H1 (cell line): ENCODE measurements around the gene SCRG1. TPM values are rescaled to one million over a fixed set of nuclear protein-coding genes. Genes with fewer than 3 reads are reported as not detected.

Source experiments
- BCL11A ChIP-seq, 2 experiments: IDR thresholded peaks; one replicate each; pipeline ENCODE4 v1.6.1; 2011; ENCODE audit warnings: low read depth in 2 of 2, low read length in 2 of 2, mild to moderate bottlenecking in 2 of 2
- EGR1 ChIP-seq: IDR thresholded peaks from 2 replicates; pipeline ENCODE4 v1.6.1; 2011; ENCODE audit warnings: low read depth, low read length, borderline replicate concordance
- EZH2 ChIP-seq: fragments of 200-600 bp; sonication (generic); IDR thresholded peaks from 2 replicates; pipeline ENCODE4 v1.7.1; 2012; ENCODE audit warnings: low read depth, mild to moderate bottlenecking, moderate library complexity, low read length, inconsistent platforms; ENCODE audit not compliant: severe bottlenecking
- JUN ChIP-seq: IDR thresholded peaks from 2 replicates; pipeline ENCODE4 v1.6.1; 2011; ENCODE audit warnings: low read depth, mild to moderate bottlenecking, improper control_type of control experiment, low read length
- JUND ChIP-seq: IDR thresholded peaks from 2 replicates; pipeline ENCODE4 v1.6.1; 2011; ENCODE audit warnings: mild to moderate bottlenecking, improper control_type of control experiment, low read length
- KDM1A ChIP-seq: fragments of 200-600, 300-600 bp; sonication (generic); IDR thresholded peaks from 2 replicates; pipeline ENCODE4 v1.7.1; 2016; ENCODE audit warnings: mild to moderate bottlenecking, low read length, borderline replicate concordance
- KDM4A ChIP-seq: IDR thresholded peaks from one replicate; pipeline ENCODE4 v1.7.1; 2012; ENCODE audit warnings: low read depth, mild to moderate bottlenecking, moderate library complexity, low read length, inconsistent platforms; ENCODE audit not compliant: severe bottlenecking
- PHF8 ChIP-seq: fragments of 200-600 bp; sonication (generic); conservative IDR thresholded peaks from 2 replicates; pipeline ENCODE4 v1.7.1; 2012; ENCODE audit warnings: low read depth, mild to moderate bottlenecking, inconsistent platforms, low read length, moderate library complexity
- POLR2A ChIP-seq, 2 experiments: IDR thresholded peaks; 1 replicate in 1 of 2; 2 replicates in 1 of 2; pipeline ENCODE4 v1.6.1; 2011; ENCODE audit warnings: low read depth in 2 of 2, low read length in 2 of 2, mild to moderate bottlenecking in 2 of 2; ENCODE audit errors: control extremely low read depth in 1 of 2
- RBBP5 ChIP-seq: IDR thresholded peaks from 2 replicates; pipeline ENCODE4 v1.7.1; 2012; ENCODE audit warnings: low read depth, mild to moderate bottlenecking, inconsistent platforms, low read length, moderate library complexity, borderline replicate concordance
- RFX5 ChIP-seq: IDR thresholded peaks from 2 replicates; pipeline ENCODE4 v1.6.1; 2011; ENCODE audit warnings: low read depth, low read length, improper control_type of control experiment, borderline replicate concordance
- SIN3A ChIP-seq, 2 experiments: IDR thresholded peaks in 1 of 2; conservative IDR thresholded peaks in 1 of 2; 2 replicates each; pipeline ENCODE4 v1.6.1; 2011 to 2012; ENCODE audit warnings: low read length in 2 of 2, improper control_type of control experiment in 1 of 2, low read depth in 1 of 2, mild to moderate bottlenecking in 1 of 2
- TAF1 ChIP-seq: IDR thresholded peaks from 2 replicates; pipeline ENCODE4 v1.6.1; 2011; ENCODE audit warnings: mild to moderate bottlenecking, low read depth, low read length
- polyA plus RNA-seq, 7 experiments: library from polyadenylated mRNA; depleted of rRNA in 3 of 7; stranded (reverse) in 5 of 7; unstranded in 2 of 7; fragments of >200 nt in 5 of 7; fragments of 200-250 nt in 2 of 7; gene quantifications; 1 replicate in 5 of 7; 2 replicates in 1 of 7; 4 replicates in 1 of 7; pipeline versions ENCODE4 v1.2.1 to v1.2.3, GENCODE V29; 2011 to 2013; ENCODE audit warnings: missing spikeins in 2 of 7, mixed read lengths in 2 of 7
- total RNA-seq: library from RNA; stranded (reverse); fragmentation: NEBNext Ultra II Directional; extraction: Animal tissue kit (Norgen Biotek cat#: 25700); gene quantifications from 2 replicates; pipeline ENCODE4 v1.2.1, GENCODE V29; 2021
- TF ChIP-seq, protein P1 (sequence below), 3 experiments: IDR thresholded peaks; 1 replicate in 2 of 3; 2 replicates in 1 of 3; pipeline versions ENCODE4 v1.5.1 to v1.6.1; 2011; ENCODE audit warnings: low read length in 3 of 3, mild to moderate bottlenecking in 3 of 3, inconsistent platforms in 2 of 3, low read depth in 1 of 3, moderate library complexity in 1 of 3; ENCODE audit not compliant: insufficient read depth in 1 of 3; ENCODE audit errors: control extremely low read depth in 1 of 3

SCRG1 gene
- total and polyA plus RNA-seq, 2 of the 8 experiments (the other 6 are each of a cell fraction or from before 2014, with no cell fraction given) = not detected

DNA sequence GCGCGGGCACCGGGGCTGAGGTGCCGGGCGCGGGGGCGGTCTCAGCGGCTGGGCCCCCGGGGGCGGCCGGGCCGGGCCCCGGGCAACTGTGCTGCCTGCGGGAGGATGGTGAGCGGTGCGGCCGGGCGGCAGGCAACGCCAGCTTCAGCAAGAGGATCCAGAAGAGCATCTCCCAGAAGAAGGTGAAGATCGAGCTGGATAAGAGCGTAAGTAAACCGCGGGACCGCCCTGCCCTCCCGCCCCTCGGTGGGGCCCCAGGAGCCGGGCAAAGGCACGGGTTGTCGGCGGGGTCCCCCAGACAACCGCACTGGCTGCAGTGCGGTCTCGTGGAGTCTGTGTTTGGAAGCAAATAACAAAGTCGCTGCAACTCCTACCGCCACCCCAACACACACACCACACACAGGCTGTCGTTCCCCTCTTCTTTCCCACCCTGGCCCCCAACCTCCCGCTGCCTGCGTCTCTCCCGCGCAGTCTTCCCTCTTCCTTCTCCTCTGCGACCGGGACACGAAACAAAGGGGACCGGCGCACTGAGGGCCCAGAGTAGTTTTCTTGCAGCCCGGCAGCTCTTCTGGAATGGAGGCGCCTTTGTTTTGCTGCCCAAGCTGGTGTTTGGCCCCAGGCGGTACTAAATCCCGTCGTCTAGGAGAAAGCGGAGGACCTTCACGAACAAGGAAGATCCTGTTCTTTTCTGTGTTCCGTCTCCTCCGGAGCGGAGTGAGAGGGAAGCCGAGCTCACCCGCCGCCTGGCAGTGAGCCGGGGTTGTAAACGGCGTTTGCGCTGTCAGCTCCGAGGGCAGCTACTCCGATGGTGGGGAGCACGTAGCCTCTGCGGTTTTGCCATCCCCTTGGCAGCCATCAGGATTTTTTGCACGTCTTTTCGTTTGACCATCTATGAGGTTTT, 27.4 kb downstream of the SCRG1 start (continued):
- TF ChIP-seq EZH2 (peak; percentile 26), BCL11A (IDR thresholded peaks at IDR 0.05; ENCODE audit: low read depth in 2 of 2, low read length in 2 of 2) (no peak), EGR1 (no peak), JUN (no peak), PHF8 (peak; percentile 20), KDM4A (peak; percentile 42), RBBP5 (peak; percentile 76; the same call in 1 of the 2 replicates), JUND (no peak), RFX5 (no peak), SIN3A (conservative IDR thresholded peaks at IDR 0.05 in 1 of 2, IDR thresholded peaks at IDR 0.05 in 1 of 2; ENCODE audit: low read depth in 1 of 2, low read length in 2 of 2) (peak; percentile 65 to 76; a peak in 1 of 4 replicates), POLR2A (IDR thresholded peaks at IDR 0.05; ENCODE audit: control extremely low read depth in 1 of 2, low read depth in 2 of 2, low read length in 2 of 2) (peak in 1 of 2 experiments; percentile 67; a peak in 2 of 3 replicates), KDM1A (no peak), TAF1 (peak; percentile 12; the same call in 1 of the 2 replicates)
- TF ChIP-seq, protein P1, sequence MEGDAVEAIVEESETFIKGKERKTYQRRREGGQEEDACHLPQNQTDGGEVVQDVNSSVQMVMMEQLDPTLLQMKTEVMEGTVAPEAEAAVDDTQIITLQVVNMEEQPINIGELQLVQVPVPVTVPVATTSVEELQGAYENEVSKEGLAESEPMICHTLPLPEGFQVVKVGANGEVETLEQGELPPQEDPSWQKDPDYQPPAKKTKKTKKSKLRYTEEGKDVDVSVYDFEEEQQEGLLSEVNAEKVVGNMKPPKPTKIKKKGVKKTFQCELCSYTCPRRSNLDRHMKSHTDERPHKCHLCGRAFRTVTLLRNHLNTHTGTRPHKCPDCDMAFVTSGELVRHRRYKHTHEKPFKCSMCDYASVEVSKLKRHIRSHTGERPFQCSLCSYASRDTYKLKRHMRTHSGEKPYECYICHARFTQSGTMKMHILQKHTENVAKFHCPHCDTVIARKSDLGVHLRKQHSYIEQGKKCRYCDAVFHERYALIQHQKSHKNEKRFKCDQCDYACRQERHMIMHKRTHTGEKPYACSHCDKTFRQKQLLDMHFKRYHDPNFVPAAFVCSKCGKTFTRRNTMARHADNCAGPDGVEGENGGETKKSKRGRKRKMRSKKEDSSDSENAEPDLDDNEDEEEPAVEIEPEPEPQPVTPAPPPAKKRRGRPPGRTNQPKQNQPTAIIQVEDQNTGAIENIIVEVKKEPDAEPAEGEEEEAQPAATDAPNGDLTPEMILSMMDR (IDR thresholded peaks at IDR 0.05; ENCODE audit: control extremely low read depth in 1 of 3, insufficient read depth in 1 of 3, low read depth in 1 of 3, low read length in 3 of 3) = 0 out of 4 replicates have a peak, but pooled peaks of 1 of the 3 experiments have one; percentile 0
